HepG2 (cell line): Measurements from ENCODE around the gene FAM20A. TPM values are rescaled to one million over a fixed set of nuclear protein-coding genes. Genes with fewer than 3 reads are reported as not detected.
A peak's percentile ranks its signal among the peaks of the same experiment; 100 is the strongest.

Source experiments
- ATAC-seq: fragments of 200-7000 bp; cut with Tn5 transposase; 3 replicates; pipeline ENCODE4 v1.9.1; 2020; ENCODE audit warnings: mild to moderate bottlenecking, moderate library complexity
- BruUV-seq: library from RNA; stranded (reverse); fragments of 400-500 nt; replicated peaks from 2 replicates; lab custom pipeline; 2021; lab: Mats Ljungman, UMichigan
- CTCF ChIA-PET: fragments of 300-600 bp; formaldehyde crosslinking; extraction: SDS; loops from one replicate; lab custom pipeline; 2021; ENCODE audit warnings: low total read pairs, inconsistent platforms, low intra/inter-chr PET ratio; lab: Yijun Ruan, JAX
- POLR2A ChIA-PET: fragments of 350-600 bp; sonication (Branson Sonifier 250); formaldehyde crosslinking; loops from one replicate; lab custom pipeline; 2020; ENCODE audit warnings: antibody characterized with exemption, inconsistent platforms; lab: Yijun Ruan, JAX
- DNase-seq: peaks from one replicate; pipeline ENCODE4 v3.0.0-alpha.2; 2015; ENCODE audit warnings: low spot score
- FAIRE-seq: peaks from 3 replicates; lab custom pipeline; 2011; peaks lifted over from hg19 to GRCh38; lab: Jason Lieb, UNC
- H2AFZ ChIP-seq: one replicate; pipeline ENCODE4 v1.6.1; 2011; ENCODE audit warnings: low read length, inconsistent platforms
- H3K27ac ChIP-seq: fragments of 300-600 bp; 3 replicates; pipeline ENCODE4 v1.8.0; 2011; ENCODE audit warnings: mixed run types, mild to moderate bottlenecking, mixed read lengths, low read length, inconsistent platforms; ENCODE audit not compliant: insufficient read depth; ENCODE audit errors: extremely low read length
- H3K27me3 ChIP-seq, 2 experiments: fragments of 200-600 bp in 1 of 2; 2 replicates in 1 of 2; 3 replicates in 1 of 2; pipeline versions ENCODE4 v1.6.0 to v1.8.0; 2011; ENCODE audit warnings: low read length in 2 of 2, mild to moderate bottlenecking in 2 of 2, moderate library complexity in 2 of 2, inconsistent platforms in 1 of 2; ENCODE audit not compliant: insufficient read depth in 2 of 2, control insufficient read depth in 1 of 2
- H3K36me3 ChIP-seq, 2 experiments: fragments of 200-600 bp in 1 of 2; replicated peaks in 1 of 2; 2 replicates in 1 of 2; 3 replicates in 1 of 2; pipeline versions ENCODE4 v1.5.1 to v1.8.0; 2011; ENCODE audit warnings: low read length in 2 of 2, inconsistent platforms in 1 of 2; ENCODE audit not compliant: insufficient read depth in 2 of 2, control insufficient read depth in 1 of 2
- H3K4me1 ChIP-seq: 2 replicates; pipeline ENCODE4 v1.5.1; 2012; ENCODE audit warnings: low read length, inconsistent platforms; ENCODE audit not compliant: insufficient read depth
- H3K4me2 ChIP-seq: 2 replicates; pipeline ENCODE4 v1.6.0; 2011; ENCODE audit warnings: low read depth, low read length, inconsistent platforms
- H3K4me3 ChIP-seq, 3 experiments: fragments of 200-600 bp in 1 of 3; sonication (generic), shearing (Covaris generic) in 1 of 3; replicated peaks in 1 of 3; 2 replicates each; pipeline ENCODE4 v1.5.1; 2011 to 2016; ENCODE audit warnings: low read length in 3 of 3, inconsistent platforms in 2 of 3, low read depth in 2 of 3, mild to moderate bottlenecking in 2 of 3, control low read depth in 1 of 3, mixed read lengths in 1 of 3; ENCODE audit not compliant: insufficient read depth in 1 of 3
- H3K79me2 ChIP-seq: one replicate; pipeline ENCODE4 v1.6.1; 2011; ENCODE audit warnings: low read length, inconsistent platforms; ENCODE audit not compliant: insufficient read depth
- H3K9ac ChIP-seq: 2 replicates; pipeline ENCODE4 v1.6.0; 2011; ENCODE audit warnings: mild to moderate bottlenecking, low read depth, low read length, inconsistent platforms; ENCODE audit not compliant: insufficient read depth
- H3K9me3 ChIP-seq: 2 replicates; pipeline ENCODE4 v1.5.1; 2012; ENCODE audit warnings: mild to moderate bottlenecking, low read length
- H4K20me1 ChIP-seq: 2 replicates; pipeline ENCODE4 v1.6.0; 2011; ENCODE audit warnings: inconsistent platforms, mild to moderate bottlenecking, low read length, moderate library complexity; ENCODE audit not compliant: insufficient read depth
- FIP1L1 ChIP-seq: fragments of 200-400 bp; formaldehyde crosslinking; IDR thresholded peaks from 2 replicates; pipeline ENCODE4 v1.6.1; 2018; ENCODE audit warnings: low read depth, mild to moderate bottlenecking, low read length, moderate library complexity, borderline replicate concordance; ENCODE audit not compliant: insufficient read depth
- PITX1 ChIP-seq: sonication (generic); formaldehyde crosslinking; IDR thresholded peaks from 2 replicates; pipeline ENCODE4 v1.5.1; 2020; ENCODE audit warnings: mild to moderate bottlenecking, missing genetic modification reagents
- ZNF382 ChIP-seq: sonication (generic); formaldehyde crosslinking; IDR thresholded peaks from 2 replicates; pipeline ENCODE4 v1.5.0; 2020; ENCODE audit warnings: missing genetic modification reagents, mild to moderate bottlenecking, borderline replicate concordance
- ZNF841 ChIP-seq: sonication (generic); formaldehyde crosslinking; IDR thresholded peaks from 2 replicates; pipeline ENCODE4 v1.8.1; 2023; ENCODE audit warnings: missing genetic modification reagents, borderline replicate concordance
- WGBS: methylation state at CpG from one replicate; pipeline ENCODE4 v1.1.6; 2017; ENCODE audit warnings: low lambda C conversion rate; 5-methylcytosine and 5-hydroxymethylcytosine counted together
- in situ Hi-C: cut with HindIII; loops from 2 replicates; pipeline ENCODE4 v1.10.0; 2017; ENCODE audit warnings: low pct_unique_long_range_greater_than_20kb; ENCODE audit not compliant: extremely low pct_ligation_motif_present
- intact Hi-C: fragments of 100-400 bp; cut with micrococcal nuclease; formaldehyde crosslinking; loops from one replicate; pipeline ENCODE4 v1.10.0; 2022; ENCODE audit not compliant: unreplicated experiment
- polyA plus RNA-seq, 8 experiments: library from polyadenylated mRNA; depleted of rRNA in 3 of 8; stranded (reverse) in 7 of 8; unstranded in 1 of 8; fragments of >200 nt; fragmentation: Illumina TruSeq in 4 of 8; extraction: Trizol in 4 of 8; gene quantifications; 2 replicates each; pipeline versions ENCODE4 v1.2.1 to v1.2.3, GENCODE V29; 2011 to 2016; ENCODE audit warnings: low read depth in 4 of 8, missing spikeins in 1 of 8, mixed read lengths in 1 of 8; ENCODE audit not compliant: insufficient read depth in 1 of 8
- total RNA-seq, 5 experiments: library from RNA; depleted of rRNA; stranded (reverse); fragments of >200 nt; fragmentation: Illumina TruSeq; extraction: Trizol; gene quantifications; 2 replicates each; pipeline ENCODE4 v1.2.3, GENCODE V29; 2016; ENCODE audit warnings: low read depth in 1 of 5
- TF ChIP-seq, protein P1 (sequence below): sonication (generic); formaldehyde crosslinking; IDR thresholded peaks from 2 replicates; pipeline ENCODE4 v1.5.1; 2020; ENCODE audit warnings: mild to moderate bottlenecking, missing genetic modification reagents, borderline replicate concordance
- TF ChIP-seq, protein P2 (sequence below): sonication (generic); formaldehyde crosslinking; IDR thresholded peaks from 2 replicates; pipeline ENCODE4 v1.9.0; 2021; ENCODE audit warnings: missing genetic modification reagents, mild to moderate bottlenecking, borderline replicate concordance
- TF ChIP-seq, protein P3 (sequence below), 2 experiments: sonication (generic) in 1 of 2; formaldehyde crosslinking in 1 of 2; IDR thresholded peaks; 2 replicates each; pipeline versions ENCODE4 v1.4.0 to v1.6.1; 2018 to 2020; ENCODE audit warnings: missing genetic modification reagents in 2 of 2, borderline replicate concordance in 1 of 2, low read depth in 1 of 2, mild to moderate bottlenecking in 1 of 2, missing biosample characterization in 1 of 2
- TF ChIP-seq, protein P4 (sequence below): sonication (generic); formaldehyde crosslinking; IDR thresholded peaks from 2 replicates; pipeline ENCODE4 v1.4.0; 2020; ENCODE audit warnings: missing genetic modification reagents, borderline replicate concordance

Gene FAM20A
- total and polyA plus RNA-seq, 2 of the 13 experiments (the other 11 are each of a cell fraction or from before 2014, with no cell fraction given) = 9.3 to 20.7 TPM

DNA sequence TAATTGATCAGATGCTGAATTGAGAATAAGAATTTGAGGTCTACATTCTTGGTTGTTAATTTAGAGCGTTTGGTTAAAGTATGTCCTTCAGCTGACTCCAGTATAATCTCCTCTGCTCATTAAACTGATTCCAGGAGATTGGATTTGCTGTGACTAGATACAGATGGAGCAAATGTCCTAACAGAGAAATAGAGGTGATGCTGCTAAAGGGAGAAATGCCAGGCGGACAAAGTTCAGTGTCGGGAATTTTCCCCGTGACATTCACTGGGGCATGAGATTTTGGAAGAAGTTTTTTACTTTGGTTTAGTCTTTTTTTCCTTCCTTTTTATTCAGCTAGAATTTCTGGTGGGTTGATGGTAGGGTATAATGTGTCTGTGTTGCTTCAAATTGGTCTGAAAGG lies 69.9 kb downstream of the FAM20A start:
- H3K27me3 ChIP-seq = no peaks in the 10 kb centered on the region
- no peak overlapping the region for H2AFZ ChIP-seq
- no peak for ATAC-seq
- no peak for FAIRE-seq
- TSS peak; percentile 24 for BruUV-seq
- 94% methylated on average over 4 of the region's 4 CpGs for WGBS
- no peak overlapping the region for H3K4me2 ChIP-seq
- DNase-seq = no peak
- intact Hi-C loops = loop anchor here (5.0 kb wide), 1 partner anchor 716 kb away; no protein-coding TSS in a partner anchor
- H3K36me3 ChIP-seq = peaks cover 21 to 74% of the 10 kb centered on the region in 2 experiments
- no peaks in the 10 kb centered on the region for H3K79me2 ChIP-seq
- POLR2A ChIA-PET = no interaction called here
- CTCF ChIA-PET = no interaction called here
- no peaks in the 10 kb centered on the region for H4K20me1 ChIP-seq
- TF ChIP-seq FIP1L1 (no peak), PITX1 (CRISPR knock-in tag) (no peak), ZNF841 (CRISPR knock-in tag) (no peak), ZNF382 (CRISPR knock-in tag) (no peak)
- TF ChIP-seq, protein P1, sequence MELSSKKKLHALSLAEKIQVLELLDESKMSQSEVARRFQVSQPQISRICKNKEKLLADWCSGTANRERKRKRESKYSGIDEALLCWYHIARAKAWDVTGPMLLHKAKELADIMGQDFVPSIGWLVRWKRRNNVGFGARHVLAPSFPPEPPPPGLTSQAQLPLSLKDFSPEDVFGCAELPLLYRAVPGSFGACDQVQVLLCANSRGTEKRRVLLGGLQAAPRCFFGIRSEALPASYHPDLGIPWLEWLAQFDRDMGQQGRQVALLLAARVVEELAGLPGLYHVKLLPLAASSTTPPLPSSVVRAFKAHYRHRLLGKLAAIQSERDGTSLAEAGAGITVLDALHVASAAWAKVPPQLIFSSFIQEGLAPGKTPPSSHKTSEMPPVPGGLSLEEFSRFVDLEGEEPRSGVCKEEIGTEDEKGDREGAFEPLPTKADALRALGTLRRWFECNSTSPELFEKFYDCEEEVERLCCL = no peak
- TF ChIP-seq, protein P2, sequence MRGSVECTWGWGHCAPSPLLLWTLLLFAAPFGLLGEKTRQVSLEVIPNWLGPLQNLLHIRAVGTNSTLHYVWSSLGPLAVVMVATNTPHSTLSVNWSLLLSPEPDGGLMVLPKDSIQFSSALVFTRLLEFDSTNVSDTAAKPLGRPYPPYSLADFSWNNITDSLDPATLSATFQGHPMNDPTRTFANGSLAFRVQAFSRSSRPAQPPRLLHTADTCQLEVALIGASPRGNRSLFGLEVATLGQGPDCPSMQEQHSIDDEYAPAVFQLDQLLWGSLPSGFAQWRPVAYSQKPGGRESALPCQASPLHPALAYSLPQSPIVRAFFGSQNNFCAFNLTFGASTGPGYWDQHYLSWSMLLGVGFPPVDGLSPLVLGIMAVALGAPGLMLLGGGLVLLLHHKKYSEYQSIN = no peak
- TF ChIP-seq, protein P3, sequence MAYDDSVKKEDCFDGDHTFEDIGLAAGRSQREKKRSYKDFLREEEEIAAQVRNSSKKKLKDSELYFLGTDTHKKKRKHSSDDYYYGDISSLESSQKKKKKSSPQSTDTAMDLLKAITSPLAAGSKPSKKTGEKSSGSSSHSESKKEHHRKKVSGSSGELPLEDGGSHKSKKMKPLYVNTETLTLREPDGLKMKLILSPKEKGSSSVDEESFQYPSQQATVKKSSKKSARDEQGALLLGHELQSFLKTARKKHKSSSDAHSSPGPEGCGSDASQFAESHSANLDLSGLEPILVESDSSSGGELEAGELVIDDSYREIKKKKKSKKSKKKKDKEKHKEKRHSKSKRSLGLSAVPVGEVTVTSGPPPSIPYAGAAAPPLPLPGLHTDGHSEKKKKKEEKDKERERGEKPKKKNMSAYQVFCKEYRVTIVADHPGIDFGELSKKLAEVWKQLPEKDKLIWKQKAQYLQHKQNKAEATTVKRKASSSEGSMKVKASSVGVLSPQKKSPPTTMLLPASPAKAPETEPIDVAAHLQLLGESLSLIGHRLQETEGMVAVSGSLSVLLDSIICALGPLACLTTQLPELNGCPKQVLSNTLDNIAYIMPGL (CRISPR knock-in tag; IDR thresholded peaks at IDR 0.05; ENCODE audit: borderline replicate concordance in 1 of 2, low read depth in 1 of 2) = no peak
- TF ChIP-seq, protein P4, sequence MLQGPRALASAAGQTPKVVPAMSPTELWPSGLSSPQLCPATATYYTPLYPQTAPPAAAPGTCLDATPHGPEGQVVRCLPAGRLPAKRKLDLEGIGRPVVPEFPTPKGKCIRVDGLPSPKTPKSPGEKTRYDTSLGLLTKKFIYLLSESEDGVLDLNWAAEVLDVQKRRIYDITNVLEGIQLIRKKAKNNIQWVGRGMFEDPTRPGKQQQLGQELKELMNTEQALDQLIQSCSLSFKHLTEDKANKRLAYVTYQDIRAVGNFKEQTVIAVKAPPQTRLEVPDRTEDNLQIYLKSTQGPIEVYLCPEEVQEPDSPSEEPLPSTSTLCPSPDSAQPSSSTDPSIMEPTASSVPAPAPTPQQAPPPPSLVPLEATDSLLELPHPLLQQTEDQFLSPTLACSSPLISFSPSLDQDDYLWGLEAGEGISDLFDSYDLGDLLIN (CRISPR knock-in tag) = no peak
- no peaks in the 10 kb centered on the region for H3K9me3 ChIP-seq
- in situ Hi-C loops = no loop called here
- H3K27ac ChIP-seq = no peak overlapping the region
- H3K9ac ChIP-seq = no peak overlapping the region
- H3K4me3 ChIP-seq = no peak overlapping the region
- H3K4me1 ChIP-seq = peaks cover 16% of the 10 kb centered on the region
